IPS-NIHi11 (cell line): Measurements from ENCODE around the gene LINS1.

ENCODE experiments used
- DNase-seq: peaks from one replicate; pipeline ENCODE4 v3.0.0; 2012; ENCODE audit warnings: mixed read lengths, low spot score

The LINS1 gene, protein sequence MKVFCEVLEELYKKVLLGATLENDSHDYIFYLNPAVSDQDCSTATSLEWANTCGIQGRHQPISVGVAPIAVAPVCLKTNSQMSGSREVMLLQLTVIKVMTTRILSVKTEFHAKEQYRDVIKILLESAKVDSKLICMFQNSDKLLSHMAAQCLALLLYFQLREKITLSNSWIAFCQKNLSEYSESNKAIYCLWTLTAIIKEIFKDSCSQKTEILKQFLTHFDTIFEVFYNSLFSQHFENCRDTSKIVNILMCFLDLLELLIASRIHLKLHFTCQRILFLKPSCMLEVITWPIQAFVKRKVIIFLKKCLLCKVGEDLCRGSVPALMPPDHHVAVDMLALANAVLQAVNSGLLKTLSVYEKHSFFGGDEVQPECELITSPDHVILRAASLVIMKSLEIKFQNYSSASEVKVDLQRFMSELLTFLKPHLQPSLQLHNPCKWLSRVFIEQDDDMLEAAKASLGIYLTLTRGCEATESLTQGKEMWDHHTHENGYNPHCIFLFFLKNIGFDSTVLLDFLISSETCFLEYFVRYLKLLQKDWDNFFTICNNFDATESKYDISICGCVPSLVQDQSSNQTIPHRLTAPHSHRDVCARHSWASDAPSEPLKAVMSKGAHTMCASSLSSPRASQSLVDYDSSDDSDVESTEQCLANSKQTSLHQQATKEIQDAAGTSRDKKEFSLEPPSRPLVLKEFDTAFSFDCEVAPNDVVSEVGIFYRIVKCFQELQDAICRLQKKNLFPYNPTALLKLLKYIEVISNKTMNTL

GRCh38 chr15:100602064-100602822, at the start of gene LINS1, which contains the start of gene ASB7:
LINS1 (minus strand) TSS chr15:100602184; CDS start chr15:100580842, 21,342 bp downstream.
ASB7 (plus strand) TSS chr15:100602589; CDS start chr15:100612217, 9,628 bp downstream.
- DNase-seq: peak; percentile 95

DNA sequence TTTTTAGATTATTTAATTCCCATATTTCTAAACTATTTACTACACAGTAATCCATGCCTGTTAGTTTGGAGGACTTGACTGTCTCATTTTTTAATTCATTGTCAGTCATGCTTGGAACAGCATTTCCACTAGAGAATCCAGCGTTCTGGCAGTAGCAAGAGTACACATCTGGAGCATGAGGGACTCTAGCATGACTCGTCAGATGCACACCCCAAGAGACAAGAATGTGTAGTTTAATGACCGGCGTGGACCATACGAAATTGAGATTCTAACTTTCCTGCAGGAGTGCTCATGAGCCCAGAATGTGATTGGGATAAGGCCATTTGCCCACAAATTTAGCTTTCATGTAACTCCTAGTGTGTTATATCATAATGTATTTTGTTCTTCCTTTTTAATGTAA, 49.3 kb upstream of the LINS1 start:
- DNase-seq: no peak

GRCh38 chr15:100650685-100651084, 48.7 kb upstream of the LINS1 start:
- DNase-seq: no peak

DNA sequence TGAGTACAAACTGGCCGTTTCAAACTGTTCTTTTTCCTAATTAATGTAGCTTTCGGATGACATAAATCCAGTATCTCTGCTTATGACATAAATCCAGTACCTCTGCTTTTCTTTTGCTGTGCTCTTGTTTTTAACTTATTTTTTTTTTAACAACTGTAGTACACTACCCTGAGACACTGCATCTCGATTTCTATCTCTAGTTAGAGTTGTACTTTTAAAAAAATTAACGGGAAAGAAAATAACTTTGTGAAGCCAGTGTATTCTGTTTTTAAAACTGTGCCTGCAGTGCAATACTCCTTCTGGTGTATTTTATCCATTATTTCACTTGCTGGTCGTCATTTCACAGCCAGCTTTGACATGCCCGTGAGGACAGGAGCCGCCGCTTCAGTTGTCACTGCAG, 47.0 kb upstream of the LINS1 start:
- DNase-seq: no peak

- no peak for DNase-seq
Measured at GRCh38 chr15:100645671-100646070, 43.7 kb upstream of the LINS1 start.

DNA sequence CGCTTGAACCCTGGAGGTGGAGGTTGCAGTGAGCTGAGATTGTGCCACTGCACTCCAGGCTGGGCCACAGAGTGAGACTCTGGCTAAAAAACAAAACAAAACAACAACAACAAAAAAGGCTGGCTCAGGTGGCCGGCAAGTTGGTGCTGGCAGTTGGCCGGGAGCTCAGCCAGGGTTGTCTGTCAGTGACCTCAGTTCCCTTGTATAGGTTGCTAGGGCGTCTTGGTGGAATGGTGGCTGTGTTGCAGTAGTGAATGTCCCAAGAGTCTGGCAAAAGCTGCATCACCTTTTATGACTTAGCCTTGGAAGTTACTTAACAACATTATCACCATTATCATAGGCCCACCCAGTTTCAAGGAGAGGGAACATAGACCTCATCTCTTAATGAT, 41.0 kb upstream of the LINS1 start:
- DNase-seq: no peak

GRCh38 chr15:100642213-100642949, 40.4 kb upstream of the LINS1 start:
- no peak for DNase-seq

DNA sequence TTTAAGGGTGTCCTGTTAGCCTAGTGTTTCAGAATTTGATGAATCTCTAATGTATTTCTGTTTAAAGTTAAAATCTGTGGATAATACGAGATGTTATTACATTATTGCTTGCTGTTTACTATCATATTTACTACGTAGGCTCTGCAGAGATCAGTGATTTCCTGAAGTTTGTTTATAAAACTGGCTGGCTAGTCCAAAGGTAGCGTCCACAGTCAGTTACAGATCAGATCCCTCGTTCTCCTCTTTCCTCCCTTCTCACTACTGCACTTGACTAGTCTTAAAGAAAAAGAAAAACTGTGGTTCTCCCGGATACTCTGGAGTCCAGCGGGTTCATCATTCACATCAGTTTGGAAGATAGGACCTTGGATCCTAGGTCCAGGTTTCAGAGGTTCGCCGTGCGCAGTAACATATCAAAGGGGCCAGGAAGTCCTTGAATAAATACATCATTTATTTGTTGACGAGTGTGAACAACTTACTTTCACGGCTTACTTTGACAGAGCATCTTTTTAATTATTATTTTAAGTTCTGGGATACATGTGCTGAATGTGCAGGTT, 36.3 kb upstream of the LINS1 start:
- no peak for DNase-seq

DNA sequence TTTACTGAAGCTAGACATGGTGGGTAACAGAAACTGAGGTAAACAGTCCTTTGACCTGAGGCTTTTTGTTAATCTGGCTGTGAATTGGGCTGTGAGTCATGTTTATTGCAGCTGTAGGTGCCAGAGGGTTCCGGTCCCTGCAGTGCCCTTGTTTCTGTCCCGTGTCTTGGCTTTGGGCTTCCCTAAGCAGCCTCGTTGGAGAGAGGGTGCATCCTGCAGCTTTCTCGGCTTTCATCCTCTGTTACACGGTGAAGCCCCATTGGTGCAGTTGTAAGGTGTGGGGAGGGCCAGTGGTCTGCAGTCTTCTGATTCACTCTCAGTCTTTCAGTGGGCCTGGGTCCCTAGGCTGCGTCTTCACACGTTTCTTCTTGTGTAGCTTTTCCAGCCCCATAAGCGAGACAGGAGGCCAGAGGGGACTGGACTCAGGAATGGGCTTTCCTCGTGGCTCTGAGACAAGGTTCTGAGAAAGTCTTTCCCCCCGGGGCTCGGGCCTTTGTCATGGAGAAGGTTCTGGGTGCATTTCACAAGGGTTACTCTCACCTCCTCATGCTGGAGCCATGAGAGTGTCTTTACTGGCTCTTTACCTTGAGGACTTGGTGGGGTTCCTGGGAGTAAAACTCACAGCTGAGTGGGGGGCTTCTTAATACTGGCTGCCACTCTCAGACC, 33.6 kb upstream of the LINS1 start:
- DNase-seq: peak; percentile 53

DNA sequence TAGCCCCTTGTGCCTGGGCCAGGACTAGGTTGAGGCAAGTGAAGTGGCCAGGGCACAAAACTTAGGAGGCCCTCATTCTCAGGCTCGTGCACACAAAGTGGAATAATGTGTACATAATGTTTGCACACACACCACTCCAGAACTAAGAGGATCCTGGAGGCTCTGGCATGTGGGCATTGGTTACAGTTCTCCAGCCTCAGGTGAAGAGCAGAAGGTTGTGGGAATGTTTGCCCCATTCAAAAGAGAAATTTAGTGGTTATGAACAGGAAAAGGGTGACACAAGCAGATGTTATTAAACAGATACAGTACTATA, 31.7 kb upstream of the LINS1 start:
- DNase-seq: no peak

DNA sequence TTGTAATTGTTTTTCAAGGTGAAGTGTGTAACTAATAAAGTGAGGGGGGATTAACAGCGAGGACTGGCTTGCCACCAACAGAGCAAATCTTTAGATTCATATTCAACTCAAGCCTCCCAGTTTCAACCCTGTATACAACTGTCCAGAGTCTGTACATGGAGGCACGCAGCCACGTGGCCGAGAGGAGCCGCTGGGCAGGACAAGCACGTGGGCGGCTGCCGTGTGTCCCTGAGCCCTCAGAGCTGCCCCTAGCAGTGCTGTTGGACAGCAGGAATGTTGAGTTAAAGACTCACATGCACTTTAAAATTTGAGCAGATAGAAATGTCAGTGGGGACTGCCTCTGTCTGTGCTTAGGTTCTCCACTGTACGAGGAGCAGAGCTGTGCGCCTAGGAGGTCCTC, 29.8 kb upstream of the LINS1 start:
- no peak for DNase-seq

DNA sequence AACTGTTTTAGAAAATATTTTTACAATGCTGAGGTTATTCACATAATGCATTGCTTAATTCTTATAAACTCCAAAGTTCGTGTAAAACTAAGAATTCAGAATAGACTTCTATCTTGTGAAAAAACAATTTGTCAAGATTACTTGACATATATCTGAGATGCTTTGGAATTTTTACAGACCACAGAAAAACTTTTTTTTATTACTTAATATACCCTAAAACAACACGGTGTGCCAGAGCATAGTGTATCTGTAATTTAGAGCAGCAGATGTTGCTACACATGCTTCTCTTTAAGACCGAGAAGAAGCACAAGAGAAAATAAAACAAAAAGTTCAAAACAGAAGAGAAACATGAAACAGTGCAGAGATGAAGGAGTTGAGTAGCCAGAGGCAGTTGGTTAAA, 26.8 kb upstream of the LINS1 start:
- DNase-seq: no peak

- DNase-seq: peak; percentile 66
Measured at GRCh38 chr15:100627789-100628395, 25.9 kb upstream of the LINS1 start.

- no peak for DNase-seq
Measured at GRCh38 chr15:100623301-100623700, 21.3 kb upstream of the LINS1 start.

GRCh38 chr15:100616700-100617099, 14.7 kb upstream of the LINS1 start:
- DNase-seq: no peak

DNA sequence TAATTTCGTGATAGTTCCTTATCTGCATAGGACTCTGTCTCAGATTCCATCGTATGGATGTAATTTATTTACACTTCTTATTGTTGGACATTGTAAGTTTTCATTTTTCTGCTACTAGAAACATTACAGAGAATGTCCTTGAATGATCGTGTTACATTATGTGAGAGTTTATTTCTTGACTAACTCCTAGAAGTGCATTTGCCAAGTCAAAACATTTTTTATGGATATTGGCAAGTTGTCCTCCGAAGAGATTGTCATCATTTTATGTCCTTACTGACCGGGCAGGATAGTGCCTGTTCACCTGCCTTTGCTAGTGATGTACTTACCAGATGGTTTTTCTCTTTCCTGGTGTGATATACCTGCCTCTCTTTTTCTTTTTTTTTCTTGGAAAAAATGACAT, 13.8 kb upstream of the LINS1 start:
- no peak for DNase-seq

DNA sequence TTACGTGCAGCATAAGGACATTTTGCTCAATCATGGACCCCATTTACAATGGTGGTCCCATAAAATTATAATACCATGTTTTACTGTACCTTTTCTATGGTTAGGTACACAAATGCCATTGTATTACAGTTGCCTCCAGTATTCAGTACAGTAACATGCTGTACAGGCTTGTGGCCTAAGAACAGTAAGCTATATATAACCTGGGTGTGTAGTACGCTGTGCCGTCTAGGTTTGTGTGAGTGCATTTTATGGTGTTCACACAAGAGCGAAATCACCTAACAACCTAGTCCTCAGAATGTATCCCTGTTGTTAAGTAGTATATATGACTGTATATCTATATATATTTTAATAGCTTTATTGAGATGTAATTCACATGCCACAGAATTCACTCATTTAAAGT, 12.9 kb upstream of the LINS1 start:
- no peak for DNase-seq

GRCh38 chr15:100614336-100614735, 12.4 kb upstream of the LINS1 start:
- DNase-seq: no peak

DNA sequence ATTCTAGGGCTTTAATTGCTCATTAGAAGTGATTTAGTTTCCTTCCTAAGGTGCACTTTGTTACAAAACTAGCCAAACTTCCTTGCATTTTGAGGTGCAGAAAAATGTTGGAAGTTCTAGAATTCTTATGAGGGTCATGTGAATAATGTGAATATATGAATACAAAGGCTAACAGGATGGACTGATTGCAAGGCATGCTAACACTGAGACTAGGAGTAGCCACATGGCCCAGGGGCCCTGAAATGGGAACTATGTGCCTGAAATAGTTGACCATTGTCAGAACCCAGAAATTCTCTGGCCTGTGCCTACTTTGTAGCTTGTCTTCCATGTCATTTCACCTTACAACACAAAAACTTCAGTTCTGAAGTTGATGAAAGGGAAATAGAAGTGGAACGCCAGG, 11.2 kb upstream of the LINS1 start:
- no peak for DNase-seq

GRCh38 chr15:100612539-100612938, 10.6 kb upstream of the LINS1 start:
- no peak for DNase-seq
